Measurements from ENCODE around the gene APP.

DNA sequence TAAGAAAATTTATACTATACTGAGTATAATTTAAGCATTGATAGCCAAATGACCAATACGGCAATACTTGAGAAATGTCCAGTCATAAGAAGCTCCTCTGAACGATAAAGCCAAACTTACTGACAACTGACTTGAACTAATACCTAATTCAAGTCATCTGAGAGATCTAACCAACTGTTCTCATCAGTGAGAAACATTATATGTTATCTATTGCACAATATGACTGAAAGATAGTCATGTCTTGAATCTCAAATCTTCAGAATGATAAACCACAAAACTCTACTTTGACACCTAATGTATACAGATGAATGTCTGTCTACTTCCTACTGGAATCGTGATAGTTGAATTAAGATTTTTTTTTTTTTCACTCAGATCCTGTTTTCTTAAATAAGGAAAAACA is 39.0 kb downstream of the APP start:
- no peak for TF ChIP-seq RAD21 (IDR thresholded peaks at IDR 0.05; ENCODE audit: low read depth)
- no peak for TF ChIP-seq EP300 (IDR thresholded peaks at IDR 0.05; ENCODE audit: borderline replicate concordance)
- TF ChIP-seq, protein P1, sequence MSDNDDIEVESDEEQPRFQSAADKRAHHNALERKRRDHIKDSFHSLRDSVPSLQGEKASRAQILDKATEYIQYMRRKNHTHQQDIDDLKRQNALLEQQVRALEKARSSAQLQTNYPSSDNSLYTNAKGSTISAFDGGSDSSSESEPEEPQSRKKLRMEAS (IDR thresholded peaks at IDR 0.05): no peak
- TF ChIP-seq EGR1 (IDR thresholded peaks at IDR 0.05): no peak
- TF ChIP-seq FOXM1 (IDR thresholded peaks at IDR 0.05; ENCODE audit: borderline replicate concordance, low read depth): no peak
- no peak for TF ChIP-seq TAF1 (IDR thresholded peaks at IDR 0.05; ENCODE audit: low read depth)
- TF ChIP-seq, protein P2, sequence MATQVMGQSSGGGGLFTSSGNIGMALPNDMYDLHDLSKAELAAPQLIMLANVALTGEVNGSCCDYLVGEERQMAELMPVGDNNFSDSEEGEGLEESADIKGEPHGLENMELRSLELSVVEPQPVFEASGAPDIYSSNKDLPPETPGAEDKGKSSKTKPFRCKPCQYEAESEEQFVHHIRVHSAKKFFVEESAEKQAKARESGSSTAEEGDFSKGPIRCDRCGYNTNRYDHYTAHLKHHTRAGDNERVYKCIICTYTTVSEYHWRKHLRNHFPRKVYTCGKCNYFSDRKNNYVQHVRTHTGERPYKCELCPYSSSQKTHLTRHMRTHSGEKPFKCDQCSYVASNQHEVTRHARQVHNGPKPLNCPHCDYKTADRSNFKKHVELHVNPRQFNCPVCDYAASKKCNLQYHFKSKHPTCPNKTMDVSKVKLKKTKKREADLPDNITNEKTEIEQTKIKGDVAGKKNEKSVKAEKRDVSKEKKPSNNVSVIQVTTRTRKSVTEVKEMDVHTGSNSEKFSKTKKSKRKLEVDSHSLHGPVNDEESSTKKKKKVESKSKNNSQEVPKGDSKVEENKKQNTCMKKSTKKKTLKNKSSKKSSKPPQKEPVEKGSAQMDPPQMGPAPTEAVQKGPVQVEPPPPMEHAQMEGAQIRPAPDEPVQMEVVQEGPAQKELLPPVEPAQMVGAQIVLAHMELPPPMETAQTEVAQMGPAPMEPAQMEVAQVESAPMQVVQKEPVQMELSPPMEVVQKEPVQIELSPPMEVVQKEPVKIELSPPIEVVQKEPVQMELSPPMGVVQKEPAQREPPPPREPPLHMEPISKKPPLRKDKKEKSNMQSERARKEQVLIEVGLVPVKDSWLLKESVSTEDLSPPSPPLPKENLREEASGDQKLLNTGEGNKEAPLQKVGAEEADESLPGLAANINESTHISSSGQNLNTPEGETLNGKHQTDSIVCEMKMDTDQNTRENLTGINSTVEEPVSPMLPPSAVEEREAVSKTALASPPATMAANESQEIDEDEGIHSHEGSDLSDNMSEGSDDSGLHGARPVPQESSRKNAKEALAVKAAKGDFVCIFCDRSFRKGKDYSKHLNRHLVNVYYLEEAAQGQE (IDR thresholded peaks at IDR 0.05; ENCODE audit: low read depth): no peak

Data from Ishikawa (cell line).